Uterus (tissue), 2 donors: ENCODE results near the gene TOX2.

Source experiments
- POLR2A ChIP-seq, 2 donors: fragments of 450-650 bp; IDR thresholded peaks; one replicate each; pipeline ENCODE4 v1.6.1; 2016; ENCODE audit warnings: antibody characterized with exemption in 2 of 2, mild to moderate bottlenecking in 1 of 2, moderate library complexity in 1 of 2
- TF ChIP-seq, protein P1 (sequence below), 4 experiments: fragments of 200-600 bp in 2 of 4; fragments of 450-650 bp in 2 of 4; sonication (generic) in 2 of 4; IDR thresholded peaks; one replicate each; pipeline ENCODE4 v1.5.1; 2016 to 2019; ENCODE audit warnings: antibody characterized with exemption in 4 of 4, mild to moderate bottlenecking in 2 of 4, moderate library complexity in 1 of 4

GRCh38 chr20:43961541-43962471 lies 47.2 kb downstream of the TOX2 start:
- TF ChIP-seq, protein P1, sequence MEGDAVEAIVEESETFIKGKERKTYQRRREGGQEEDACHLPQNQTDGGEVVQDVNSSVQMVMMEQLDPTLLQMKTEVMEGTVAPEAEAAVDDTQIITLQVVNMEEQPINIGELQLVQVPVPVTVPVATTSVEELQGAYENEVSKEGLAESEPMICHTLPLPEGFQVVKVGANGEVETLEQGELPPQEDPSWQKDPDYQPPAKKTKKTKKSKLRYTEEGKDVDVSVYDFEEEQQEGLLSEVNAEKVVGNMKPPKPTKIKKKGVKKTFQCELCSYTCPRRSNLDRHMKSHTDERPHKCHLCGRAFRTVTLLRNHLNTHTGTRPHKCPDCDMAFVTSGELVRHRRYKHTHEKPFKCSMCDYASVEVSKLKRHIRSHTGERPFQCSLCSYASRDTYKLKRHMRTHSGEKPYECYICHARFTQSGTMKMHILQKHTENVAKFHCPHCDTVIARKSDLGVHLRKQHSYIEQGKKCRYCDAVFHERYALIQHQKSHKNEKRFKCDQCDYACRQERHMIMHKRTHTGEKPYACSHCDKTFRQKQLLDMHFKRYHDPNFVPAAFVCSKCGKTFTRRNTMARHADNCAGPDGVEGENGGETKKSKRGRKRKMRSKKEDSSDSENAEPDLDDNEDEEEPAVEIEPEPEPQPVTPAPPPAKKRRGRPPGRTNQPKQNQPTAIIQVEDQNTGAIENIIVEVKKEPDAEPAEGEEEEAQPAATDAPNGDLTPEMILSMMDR (IDR thresholded peaks at IDR 0.05), result no peak
- no peak for TF ChIP-seq POLR2A (IDR thresholded peaks at IDR 0.05)
